Measurements from ENCODE around the gene DCLK2. TPM values are rescaled to one million over a fixed set of nuclear protein-coding genes. Genes with fewer than 3 reads are reported as not detected.

Gene DCLK2
- polyA plus RNA-seq, 1 of the 3 experiments (the other 2 are of a cell fraction): 10.1 TPM

DNA sequence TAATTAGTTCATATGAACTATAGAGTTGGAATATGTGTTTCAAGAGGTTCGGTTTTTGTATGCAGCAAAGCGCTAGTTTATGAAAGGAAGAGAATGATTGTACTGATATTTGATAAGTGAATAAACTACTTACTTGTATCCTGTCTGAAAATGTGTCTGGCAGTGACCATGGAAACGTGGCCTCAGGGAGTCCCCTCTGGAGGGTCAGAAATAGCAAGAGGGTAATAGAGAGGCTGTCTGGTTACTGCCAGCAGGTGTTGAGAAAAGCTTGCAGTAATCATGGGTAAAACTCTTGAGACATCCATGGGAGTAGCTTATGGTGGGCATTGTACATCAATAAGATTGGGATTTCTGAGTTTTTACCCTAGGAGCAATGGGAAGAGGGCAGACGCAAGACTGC is 77.1 kb downstream of the DCLK2 start:
- Histone ChIP-seq H3K4me1 (ENCODE audit: control insufficient read depth in 1 of 2, insufficient read depth in 2 of 2, low read depth in 1 of 2, low read length in 1 of 2) (peaks cover 6 to 13% of the 10 kb centered on the region in 2 experiments), H4K20me1 (ENCODE audit: insufficient read depth) (no peaks in the 10 kb centered on the region), H3K79me2 (ENCODE audit: insufficient read depth) (peaks cover 79% of the 10 kb centered on the region; the same call in 1 of the 2 replicates), H3K36me3 (replicated peaks in 1 of 2; ENCODE audit: control insufficient read depth in 1 of 2, insufficient read depth in 2 of 2, low read length in 1 of 2) (peaks cover 0 to 5% of the 10 kb centered on the region in 2 experiments), H3K27me3 (ENCODE audit: insufficient read depth) (no peaks in the 10 kb centered on the region), H3K27ac (ENCODE audit: low read depth in 2 of 2, low read length in 1 of 2) (no peak overlapping the region), H3K9me3 (no peaks in the 10 kb centered on the region), H3K9ac (no peak overlapping the region), H3K9me2 (no peaks in the 10 kb centered on the region), H3F3A (replicated peaks; ENCODE audit: insufficient read depth) (peaks cover 2% of the 10 kb centered on the region), H3K4me3 (ENCODE audit: low read depth in 2 of 2, low read length in 1 of 2) (no peak overlapping the region), H2AFZ (ENCODE audit: low read depth) (no peak overlapping the region), H3K4me2 (no peak overlapping the region)
- DNase-seq: peak; percentile 40
- ChIA-PET CTCF (interaction anchor here (1.3 to 2.0 kb wide), 3 partner anchors 9 to 87 kb away, joined by 3 to 6 read pairs (median 4); partner anchors contain the start of gene DCLK2), POLR2A (no interaction called here)
- whole genome bisulfite sequencing (ENCODE audit: low lambda C conversion rate): 91% methylated on average over 4 of the region's 4 CpGs
- TF ChIP-seq ELF1 (IDR thresholded peaks at IDR 0.05) (no peak), EP300 (IDR thresholded peaks at IDR 0.05; ENCODE audit: borderline replicate concordance in 1 of 2, low read depth in 1 of 2, low read length in 1 of 2) (peak in 1 of 2 experiments; percentile 37; a peak in 1 of 4 replicates)
- TF ChIP-seq, protein P1, sequence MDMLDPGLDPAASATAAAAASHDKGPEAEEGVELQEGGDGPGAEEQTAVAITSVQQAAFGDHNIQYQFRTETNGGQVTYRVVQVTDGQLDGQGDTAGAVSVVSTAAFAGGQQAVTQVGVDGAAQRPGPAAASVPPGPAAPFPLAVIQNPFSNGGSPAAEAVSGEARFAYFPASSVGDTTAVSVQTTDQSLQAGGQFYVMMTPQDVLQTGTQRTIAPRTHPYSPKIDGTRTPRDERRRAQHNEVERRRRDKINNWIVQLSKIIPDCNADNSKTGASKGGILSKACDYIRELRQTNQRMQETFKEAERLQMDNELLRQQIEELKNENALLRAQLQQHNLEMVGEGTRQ (IDR thresholded peaks at IDR 0.05; ENCODE audit: borderline replicate concordance, low read depth, low read length): no peak

DNA sequence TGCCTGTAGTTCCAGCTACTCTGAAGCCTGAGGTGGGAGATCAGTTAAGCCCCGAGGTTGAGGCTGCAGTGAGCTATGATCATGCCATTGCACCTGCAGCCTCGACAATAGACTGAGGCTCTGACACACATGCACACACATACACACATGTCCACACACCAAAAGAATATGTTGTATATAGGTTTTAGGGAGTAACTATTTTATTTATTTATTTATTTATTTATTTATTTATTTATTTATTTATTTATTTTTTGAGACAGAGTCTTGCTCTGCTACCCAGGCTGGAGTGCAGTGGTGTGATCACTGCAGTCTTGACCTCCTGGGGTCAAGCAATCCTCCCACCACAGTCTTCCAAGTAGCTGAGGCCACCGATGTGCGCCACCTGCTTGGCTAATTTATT is 78.3 kb downstream of the DCLK2 start:
- Histone ChIP-seq H3K9ac (no peak overlapping the region), H3K27ac (ENCODE audit: low read depth in 2 of 2, low read length in 1 of 2) (no peak overlapping the region), H3F3A (replicated peaks; ENCODE audit: insufficient read depth) (peaks cover 12% of the 10 kb centered on the region), H3K27me3 (ENCODE audit: insufficient read depth) (no peaks in the 10 kb centered on the region), H3K4me2 (no peak overlapping the region), H3K4me3 (ENCODE audit: low read depth in 2 of 2, low read length in 1 of 2) (no peak overlapping the region), H3K9me2 (no peaks in the 10 kb centered on the region), H3K4me1 (ENCODE audit: control insufficient read depth in 1 of 2, insufficient read depth in 2 of 2, low read depth in 1 of 2, low read length in 1 of 2) (peaks cover 8 to 9% of the 10 kb centered on the region in 2 experiments; a peak in 3 of 4 replicates), H3K36me3 (replicated peaks in 1 of 2; ENCODE audit: control insufficient read depth in 1 of 2, insufficient read depth in 2 of 2, low read length in 1 of 2) (peaks cover 0 to 5% of the 10 kb centered on the region in 2 experiments), H4K20me1 (ENCODE audit: insufficient read depth) (no peaks in the 10 kb centered on the region), H3K79me2 (ENCODE audit: insufficient read depth) (peaks cover 71% of the 10 kb centered on the region; the same call in 1 of the 2 replicates), H2AFZ (ENCODE audit: low read depth) (no peak overlapping the region), H3K9me3 (no peaks in the 10 kb centered on the region)
- TF ChIP-seq, protein P2, sequence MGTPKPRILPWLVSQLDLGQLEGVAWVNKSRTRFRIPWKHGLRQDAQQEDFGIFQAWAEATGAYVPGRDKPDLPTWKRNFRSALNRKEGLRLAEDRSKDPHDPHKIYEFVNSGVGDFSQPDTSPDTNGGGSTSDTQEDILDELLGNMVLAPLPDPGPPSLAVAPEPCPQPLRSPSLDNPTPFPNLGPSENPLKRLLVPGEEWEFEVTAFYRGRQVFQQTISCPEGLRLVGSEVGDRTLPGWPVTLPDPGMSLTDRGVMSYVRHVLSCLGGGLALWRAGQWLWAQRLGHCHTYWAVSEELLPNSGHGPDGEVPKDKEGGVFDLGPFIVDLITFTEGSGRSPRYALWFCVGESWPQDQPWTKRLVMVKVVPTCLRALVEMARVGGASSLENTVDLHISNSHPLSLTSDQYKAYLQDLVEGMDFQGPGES (IDR thresholded peaks at IDR 0.05; ENCODE audit: low read depth, low read length): no peak
- no peak for TF ChIP-seq RAD21 (IDR thresholded peaks at IDR 0.05; ENCODE audit: low read length)
- TF ChIP-seq EZH2phosphoT487 (IDR thresholded peaks at IDR 0.05; ENCODE audit: borderline replicate concordance, low read depth): no peak
- TF ChIP-seq MXI1 (IDR thresholded peaks at IDR 0.05; ENCODE audit: low read depth, low read length): no peak
- no peak for TF ChIP-seq YY1 (IDR thresholded peaks at IDR 0.05; ENCODE audit: low read depth)
- TF ChIP-seq TEAD4 (IDR thresholded peaks at IDR 0.05; ENCODE audit: borderline replicate concordance, insufficient read depth): no peak
- TF ChIP-seq, protein P3, sequence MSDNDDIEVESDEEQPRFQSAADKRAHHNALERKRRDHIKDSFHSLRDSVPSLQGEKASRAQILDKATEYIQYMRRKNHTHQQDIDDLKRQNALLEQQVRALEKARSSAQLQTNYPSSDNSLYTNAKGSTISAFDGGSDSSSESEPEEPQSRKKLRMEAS (IDR thresholded peaks at IDR 0.05; ENCODE audit: low read depth): no peak
- TF ChIP-seq, protein P4, sequence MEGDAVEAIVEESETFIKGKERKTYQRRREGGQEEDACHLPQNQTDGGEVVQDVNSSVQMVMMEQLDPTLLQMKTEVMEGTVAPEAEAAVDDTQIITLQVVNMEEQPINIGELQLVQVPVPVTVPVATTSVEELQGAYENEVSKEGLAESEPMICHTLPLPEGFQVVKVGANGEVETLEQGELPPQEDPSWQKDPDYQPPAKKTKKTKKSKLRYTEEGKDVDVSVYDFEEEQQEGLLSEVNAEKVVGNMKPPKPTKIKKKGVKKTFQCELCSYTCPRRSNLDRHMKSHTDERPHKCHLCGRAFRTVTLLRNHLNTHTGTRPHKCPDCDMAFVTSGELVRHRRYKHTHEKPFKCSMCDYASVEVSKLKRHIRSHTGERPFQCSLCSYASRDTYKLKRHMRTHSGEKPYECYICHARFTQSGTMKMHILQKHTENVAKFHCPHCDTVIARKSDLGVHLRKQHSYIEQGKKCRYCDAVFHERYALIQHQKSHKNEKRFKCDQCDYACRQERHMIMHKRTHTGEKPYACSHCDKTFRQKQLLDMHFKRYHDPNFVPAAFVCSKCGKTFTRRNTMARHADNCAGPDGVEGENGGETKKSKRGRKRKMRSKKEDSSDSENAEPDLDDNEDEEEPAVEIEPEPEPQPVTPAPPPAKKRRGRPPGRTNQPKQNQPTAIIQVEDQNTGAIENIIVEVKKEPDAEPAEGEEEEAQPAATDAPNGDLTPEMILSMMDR (IDR thresholded peaks at IDR 0.05): no peak
- no peak for TF ChIP-seq MEF2A (IDR thresholded peaks at IDR 0.05; ENCODE audit: borderline replicate concordance, low read depth)
- no peak for TF ChIP-seq CHD2 (IDR thresholded peaks at IDR 0.05; ENCODE audit: low read length, partially characterized antibody)
- no peak for TF ChIP-seq TCF12 (IDR thresholded peaks at IDR 0.05)
- TF ChIP-seq, protein P1 (IDR thresholded peaks at IDR 0.05; ENCODE audit: borderline replicate concordance, low read depth, low read length): no peak
- TF ChIP-seq SMC3 (IDR thresholded peaks at IDR 0.05; ENCODE audit: low read depth, low read length): no peak
- no peak for TF ChIP-seq RFX5 (IDR thresholded peaks at IDR 0.05; ENCODE audit: low read length)
- TF ChIP-seq FOXM1 (IDR thresholded peaks at IDR 0.05; ENCODE audit: low read depth): no peak
- TF ChIP-seq RCOR1 (IDR thresholded peaks at IDR 0.05; ENCODE audit: low read length): no peak
- TF ChIP-seq ELF1 (IDR thresholded peaks at IDR 0.05): no peak
- TF ChIP-seq, protein P5, sequence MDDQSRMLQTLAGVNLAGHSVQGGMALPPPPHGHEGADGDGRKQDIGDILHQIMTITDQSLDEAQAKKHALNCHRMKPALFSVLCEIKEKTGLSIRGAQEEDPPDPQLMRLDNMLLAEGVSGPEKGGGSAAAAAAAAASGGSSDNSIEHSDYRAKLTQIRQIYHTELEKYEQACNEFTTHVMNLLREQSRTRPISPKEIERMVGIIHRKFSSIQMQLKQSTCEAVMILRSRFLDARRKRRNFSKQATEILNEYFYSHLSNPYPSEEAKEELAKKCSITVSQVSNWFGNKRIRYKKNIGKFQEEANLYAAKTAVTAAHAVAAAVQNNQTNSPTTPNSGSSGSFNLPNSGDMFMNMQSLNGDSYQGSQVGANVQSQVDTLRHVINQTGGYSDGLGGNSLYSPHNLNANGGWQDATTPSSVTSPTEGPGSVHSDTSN (IDR thresholded peaks at IDR 0.05): no peak
- ChIA-PET CTCF (interaction anchor here (2.0 kb wide), 1 partner anchor 11 kb away, joined by 4 read pairs; no protein-coding TSS in a partner anchor), POLR2A (no interaction called here)
- no peak for DNase-seq
- WGBS (ENCODE audit: low lambda C conversion rate): 96% methylated on average over 4 of the region's 4 CpGs

Data from SK-N-SH (cell line).